ENCODE data around the gene SCN3B.
A peak's percentile ranks its signal among the peaks of the same experiment; 100 is the strongest.

SCN3B gene

GRCh38 chr11:123654566-123655081 lies at the start of gene SCN3B:
Gene SCN3B, minus strand, starts transcription at chr11:123654624. Its CDS starts 823 bp downstream, at chr11:123653801.
- DNase-seq: peak; percentile 28

- no peak for DNase-seq
Measured at GRCh38 chr11:123702696-123703095, 48.3 kb upstream of the SCN3B start.

- no peak for DNase-seq
Measured at GRCh38 chr11:123702139-123702538, 47.7 kb upstream of the SCN3B start.

GRCh38 chr11:123700772-123701171 lies 46.3 kb upstream of the SCN3B start:
- no peak for DNase-seq

- DNase-seq: no peak
Measured at GRCh38 chr11:123698546-123699127, 44.2 kb upstream of the SCN3B start.

- no peak for DNase-seq
Measured at GRCh38 chr11:123696183-123696582, 41.8 kb upstream of the SCN3B start.

GRCh38 chr11:123695231-123695630 lies 40.8 kb upstream of the SCN3B start:
- DNase-seq: no peak

GRCh38 chr11:123694551-123694950 lies 40.1 kb upstream of the SCN3B start:
- peak; percentile 5 for DNase-seq

GRCh38 chr11:123692961-123693360 lies 38.5 kb upstream of the SCN3B start:
- DNase-seq: no peak

- DNase-seq: no peak
Measured at GRCh38 chr11:123690485-123690884, 36.1 kb upstream of the SCN3B start.

GRCh38 chr11:123684601-123685000 lies 30.2 kb upstream of the SCN3B start:
- no peak for DNase-seq

- no peak for DNase-seq
Measured at GRCh38 chr11:123683428-123684170, 29.2 kb upstream of the SCN3B start.

- no peak for DNase-seq
Measured at GRCh38 chr11:123682696-123683410, 28.4 kb upstream of the SCN3B start.

- no peak for DNase-seq
Measured at GRCh38 chr11:123681030-123681429, 26.6 kb upstream of the SCN3B start.

GRCh38 chr11:123678246-123678645 lies 23.8 kb upstream of the SCN3B start:
- DNase-seq: no peak

- DNase-seq: no peak
Measured at GRCh38 chr11:123677510-123677909, 23.1 kb upstream of the SCN3B start.

GRCh38 chr11:123674297-123674696 lies 19.9 kb upstream of the SCN3B start:
- no peak for DNase-seq

- DNase-seq: no peak
Measured at GRCh38 chr11:123672568-123672967, 18.1 kb upstream of the SCN3B start.

GRCh38 chr11:123671534-123671933 lies 17.1 kb upstream of the SCN3B start:
- DNase-seq: no peak

GRCh38 chr11:123670081-123670480 lies 15.7 kb upstream of the SCN3B start:
- no peak for DNase-seq

- DNase-seq: no peak
Measured at GRCh38 chr11:123665306-123665705, 10.9 kb upstream of the SCN3B start.

GRCh38 chr11:123659965-123660364 lies 5.5 kb upstream of the SCN3B start:
- DNase-seq: peak; percentile 14

- no peak for DNase-seq
Measured at GRCh38 chr11:123659311-123659710, 4.9 kb upstream of the SCN3B start.

Measured in hematopoietic multipotent progenitor cell treated with erythropoietin and hydrocortisone succinate and interleukin-3 and kit ligand, for 6 days (in vitro differentiated cells).